Ascending aorta (tissue), 2 donors: ENCODE results near the gene SSH3. TPM values are rescaled to one million over a fixed set of nuclear protein-coding genes. Genes with fewer than 3 reads are reported as not detected.

Experiments
- DNase-seq, 2 donors: peaks; one replicate each; pipeline ENCODE4 v3.0.0-alpha.2; 2019; ENCODE audit warnings: low spot score in 2 of 2
- H3K27ac ChIP-seq, 2 donors: fragments of 200-600 bp; sonication (generic); one replicate each; pipeline ENCODE4 v1.5.1; 2016 to 2017; ENCODE audit warnings: mild to moderate bottlenecking in 1 of 2
- H3K27me3 ChIP-seq: fragments of 200-600 bp; sonication (generic); one replicate; pipeline ENCODE4 v1.5.1; 2017
- H3K36me3 ChIP-seq, 2 donors: fragments of 200-600 bp; sonication (generic); one replicate each; pipeline ENCODE4 v1.5.1; 2016
- H3K4me1 ChIP-seq, 2 donors: fragments of 200-600 bp; sonication (generic); one replicate each; pipeline ENCODE4 v1.5.1; 2016 to 2017; ENCODE audit warnings: mild to moderate bottlenecking in 1 of 2
- H3K4me3 ChIP-seq, 2 donors: fragments of 200-600 bp; sonication (generic); one replicate each; pipeline ENCODE4 v1.5.1; 2016 to 2017; ENCODE audit warnings: mild to moderate bottlenecking in 1 of 2
- H3K9me3 ChIP-seq, 2 donors: fragments of 200-600 bp; sonication (generic); one replicate each; pipeline ENCODE4 v1.5.1; 2016
- intact Hi-C: fragments of 100-400 bp; cut with DNase I; formaldehyde crosslinking; loops from one replicate; pipeline ENCODE4 v1.15.1; 2023
- total RNA-seq: library from RNA; depleted of rRNA; stranded (reverse); fragments of >200 nt; gene quantifications from one replicate; pipeline ENCODE4 v1.1.0, GENCODE V29; 2016
- TF ChIP-seq, protein P1 (sequence below), 3 experiments: fragments of 200-600 bp in 2 of 3; fragments of 450-650 bp in 1 of 3; sonication (generic) in 2 of 3; IDR thresholded peaks; one replicate each; pipeline ENCODE4 v1.5.1; 2016 to 2019; ENCODE audit warnings: antibody characterized with exemption in 3 of 3, mild to moderate bottlenecking in 1 of 3, moderate library complexity in 1 of 3

Gene SSH3
- total RNA-seq, 1 donor from 2014 or later = 30.9 TPM

- TF ChIP-seq, protein P1, sequence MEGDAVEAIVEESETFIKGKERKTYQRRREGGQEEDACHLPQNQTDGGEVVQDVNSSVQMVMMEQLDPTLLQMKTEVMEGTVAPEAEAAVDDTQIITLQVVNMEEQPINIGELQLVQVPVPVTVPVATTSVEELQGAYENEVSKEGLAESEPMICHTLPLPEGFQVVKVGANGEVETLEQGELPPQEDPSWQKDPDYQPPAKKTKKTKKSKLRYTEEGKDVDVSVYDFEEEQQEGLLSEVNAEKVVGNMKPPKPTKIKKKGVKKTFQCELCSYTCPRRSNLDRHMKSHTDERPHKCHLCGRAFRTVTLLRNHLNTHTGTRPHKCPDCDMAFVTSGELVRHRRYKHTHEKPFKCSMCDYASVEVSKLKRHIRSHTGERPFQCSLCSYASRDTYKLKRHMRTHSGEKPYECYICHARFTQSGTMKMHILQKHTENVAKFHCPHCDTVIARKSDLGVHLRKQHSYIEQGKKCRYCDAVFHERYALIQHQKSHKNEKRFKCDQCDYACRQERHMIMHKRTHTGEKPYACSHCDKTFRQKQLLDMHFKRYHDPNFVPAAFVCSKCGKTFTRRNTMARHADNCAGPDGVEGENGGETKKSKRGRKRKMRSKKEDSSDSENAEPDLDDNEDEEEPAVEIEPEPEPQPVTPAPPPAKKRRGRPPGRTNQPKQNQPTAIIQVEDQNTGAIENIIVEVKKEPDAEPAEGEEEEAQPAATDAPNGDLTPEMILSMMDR (IDR thresholded peaks at IDR 0.05) = no peak
- intact Hi-C loops = no loop called here
- Histone ChIP-seq H3K27ac (no peak overlapping the region), H3K9me3 (no peaks in the 10 kb centered on the region), H3K4me1 (peaks cover 6 to 10% of the 10 kb centered on the region in 2 donors), H3K27me3 (no peaks in the 10 kb centered on the region), H3K36me3 (peaks cover 42 to 58% of the 10 kb centered on the region in 2 donors), H3K4me3 (no peak overlapping the region)
- DNase-seq = no peak
Observed at GRCh38 chr11:67298786-67299185, 4.5 kb upstream of the SSH3 start.

DNA sequence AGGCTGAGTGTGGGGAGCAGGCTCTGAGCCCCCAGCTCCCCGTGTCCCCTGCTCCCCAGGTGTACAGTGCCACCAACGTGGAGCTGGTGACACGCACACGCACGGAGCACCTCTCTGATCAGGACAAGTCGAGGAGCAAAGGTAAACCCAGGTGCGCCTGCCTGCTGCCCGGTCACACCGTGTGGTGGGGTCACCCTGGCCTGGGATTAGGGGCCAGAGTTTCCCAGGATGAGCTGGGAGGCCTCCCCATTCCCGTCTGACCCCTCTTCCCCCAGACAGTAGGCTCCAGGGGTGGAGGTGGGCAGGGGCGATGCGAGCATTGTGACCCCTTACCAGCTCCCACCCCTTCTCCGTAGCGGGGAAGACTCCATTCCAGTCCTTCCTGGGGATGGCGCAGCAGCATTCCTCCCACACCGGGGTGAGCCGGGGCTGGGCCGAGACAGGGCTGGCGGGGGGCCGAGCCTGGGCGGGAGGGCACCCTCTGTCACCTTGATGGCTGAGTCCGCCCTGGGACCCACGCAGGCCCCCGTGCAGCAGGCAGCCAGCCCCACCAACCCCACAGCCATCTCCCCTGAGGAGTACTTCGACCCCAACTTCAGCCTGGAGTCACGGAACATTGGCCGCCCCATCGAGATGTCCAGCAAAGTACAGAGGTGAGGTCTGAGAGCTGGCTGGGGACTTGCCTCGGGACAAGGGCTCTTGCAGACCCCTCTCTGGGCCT is 3.7 kb upstream of the SSH3 start:
- Histone ChIP-seq H3K4me3 (no peak overlapping the region), H3K9me3 (no peaks in the 10 kb centered on the region), H3K27me3 (no peaks in the 10 kb centered on the region), H3K36me3 (peaks cover 42 to 49% of the 10 kb centered on the region in 2 donors), H3K4me1 (peaks cover 9 to 15% of the 10 kb centered on the region in 2 donors), H3K27ac (no peak overlapping the region)
- intact Hi-C loops = no loop called here
- TF ChIP-seq, protein P1 (IDR thresholded peaks at IDR 0.05) = no peak
- no peak for DNase-seq

- H3K36me3 ChIP-seq = peaks cover 36 to 46% of the 10 kb centered on the region in 2 donors
- TF ChIP-seq, protein P1 (IDR thresholded peaks at IDR 0.05) = no peak
- H3K4me3 ChIP-seq = no peak overlapping the region
- intact Hi-C loops = no loop called here
- no peak overlapping the region for H3K27ac ChIP-seq
- H3K4me1 ChIP-seq = peaks cover 9 to 18% of the 10 kb centered on the region in 2 donors
- H3K27me3 ChIP-seq = no peaks in the 10 kb centered on the region
- no peak for DNase-seq
- H3K9me3 ChIP-seq = no peaks in the 10 kb centered on the region
Observed at GRCh38 chr11:67300256-67300755, 3.0 kb upstream of the SSH3 start.

DNA sequence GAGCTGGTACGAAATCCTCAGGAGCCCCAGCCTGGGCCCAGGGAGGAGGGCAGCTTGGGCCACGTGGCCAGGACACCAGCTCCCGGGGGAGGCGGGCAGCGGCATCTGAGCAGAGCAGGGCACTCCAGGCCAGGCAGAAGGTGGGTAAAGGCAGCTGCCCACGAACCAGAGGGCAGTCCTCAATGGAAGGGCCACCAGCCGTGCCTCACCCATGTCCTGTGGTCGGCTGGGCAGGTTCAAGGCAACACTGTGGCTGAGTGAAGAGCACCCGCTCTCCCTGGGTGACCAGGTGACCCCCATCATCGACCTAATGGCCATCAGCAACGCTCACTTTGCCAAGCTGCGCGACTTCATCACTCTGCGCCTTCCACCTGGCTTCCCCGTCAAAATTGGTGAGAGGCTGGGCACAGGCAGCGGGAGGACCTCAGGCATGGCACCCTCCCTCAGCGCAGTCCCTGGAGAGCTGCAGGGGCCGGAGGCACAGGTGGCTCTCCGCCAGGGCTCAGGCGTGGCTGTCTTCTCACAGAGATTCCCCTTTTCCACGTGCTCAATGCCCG is 2.5 kb upstream of the SSH3 start:
- peaks cover 33 to 40% of the 10 kb centered on the region in 2 donors for H3K36me3 ChIP-seq
- no peak overlapping the region for H3K4me3 ChIP-seq
- no peaks in the 10 kb centered on the region for H3K27me3 ChIP-seq
- peaks cover 9 to 18% of the 10 kb centered on the region in 2 donors for H3K4me1 ChIP-seq
- intact Hi-C loops = no loop called here
- no peaks in the 10 kb centered on the region for H3K9me3 ChIP-seq
- H3K27ac ChIP-seq = no peak overlapping the region
- TF ChIP-seq, protein P1 (IDR thresholded peaks at IDR 0.05) = no peak
- DNase-seq = no peak

DNA sequence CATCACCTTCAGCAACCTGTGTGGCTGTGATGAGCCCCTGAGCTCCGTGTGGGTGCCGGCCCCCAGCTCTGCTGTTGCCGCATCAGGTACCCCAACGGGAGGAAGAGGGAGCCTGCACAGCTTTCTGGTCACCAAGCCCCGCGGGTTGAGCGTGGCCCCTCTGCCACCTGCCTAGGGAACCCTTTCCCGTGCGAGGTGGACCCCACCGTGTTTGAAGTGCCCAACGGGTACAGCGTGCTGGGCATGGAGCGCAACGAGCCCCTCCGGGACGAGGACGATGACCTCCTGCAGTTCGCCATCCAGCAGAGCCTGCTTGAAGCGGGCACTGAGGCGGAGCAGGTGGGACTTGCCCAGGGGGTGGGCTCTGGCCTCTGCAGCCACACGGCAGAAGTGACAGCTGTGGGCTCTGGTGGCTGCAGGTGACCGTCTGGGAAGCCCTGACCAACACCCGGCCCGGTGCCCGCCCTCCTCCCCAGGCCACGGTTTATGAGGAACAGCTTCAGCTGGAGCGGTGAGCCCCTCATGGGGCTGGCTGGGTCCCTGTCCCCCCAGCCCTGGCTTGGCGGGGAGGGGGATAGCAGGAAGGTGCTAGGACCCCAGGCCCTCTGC is 1.9 kb upstream of the SSH3 start:
- H3K4me3 ChIP-seq = no peak overlapping the region
- peak in 1 of 2 donors; percentile 59 for DNase-seq
- no peak overlapping the region for H3K27ac ChIP-seq
- H3K4me1 ChIP-seq = peaks cover 9 to 18% of the 10 kb centered on the region in 2 donors
- no peaks in the 10 kb centered on the region for H3K9me3 ChIP-seq
- H3K27me3 ChIP-seq = no peaks in the 10 kb centered on the region
- intact Hi-C loops = no loop called here
- TF ChIP-seq, protein P1 (IDR thresholded peaks at IDR 0.05) = no peak
- peaks cover 33 to 36% of the 10 kb centered on the region in 2 donors for H3K36me3 ChIP-seq
